Neural crest cell (in vitro differentiated cells): Measurements from ENCODE around the gene BAIAP2. TPM values are rescaled to one million over a fixed set of nuclear protein-coding genes. Genes with fewer than 3 reads are reported as not detected.
A peak's percentile ranks its signal among the peaks of the same experiment; 100 is the strongest.

ENCODE experiments used
- DNase-seq: peaks from one replicate; pipeline ENCODE4 v3.0.0; 2021; ENCODE audit warnings: low read depth, mixed read lengths, low spot score
- H3K27ac Mint-ChIP-seq: one replicate; pipeline ENCODE4 v1.8.0; 2021; ENCODE audit warnings: mild to moderate bottlenecking, mixed read lengths; ENCODE audit not compliant: unreplicated experiment
- H3K27me3 Mint-ChIP-seq: 2 replicates; pipeline ENCODE4 v1.8.0; 2021; ENCODE audit warnings: low read depth, mild to moderate bottlenecking, mixed read lengths
- H3K36me3 Mint-ChIP-seq: 2 replicates; pipeline ENCODE4 v1.8.0; 2021; ENCODE audit warnings: low read depth, mild to moderate bottlenecking, mixed read lengths
- H3K4me1 Mint-ChIP-seq: 2 replicates; pipeline ENCODE4 v1.8.0; 2021; ENCODE audit warnings: mixed read lengths
- H3K4me3 Mint-ChIP-seq: one replicate; pipeline ENCODE4 v1.8.0; 2021; ENCODE audit warnings: mild to moderate bottlenecking, mixed read lengths
- H3K9me3 Mint-ChIP-seq: 2 replicates; pipeline ENCODE4 v1.8.0; 2021; ENCODE audit warnings: mixed read lengths
- total RNA-seq: library from RNA; stranded (reverse); gene quantifications from 2 replicates; pipeline ENCODE4 v1.2.1, GENCODE V29; 2021
- TF ChIP-seq, protein P1 (sequence below): fragments of 200-600 bp; sonication (generic); conservative IDR thresholded peaks from 2 replicates; pipeline ENCODE4 v1.5.0; 2021; ENCODE audit warnings: antibody characterized with exemption, mild to moderate bottlenecking

BAIAP2 gene
- total RNA-seq, 1 donor from 2014 or later, result 47.5 TPM

GRCh38 chr17:81031566-81032550 is 3.1 kb upstream of the BAIAP2 start:
- Mint-ChIP-seq H3K4me1 (peaks cover 35% of the 10 kb centered on the region), H3K9me3 (no peaks in the 10 kb centered on the region), H3K36me3 (no peaks in the 10 kb centered on the region), H3K4me3 (no peak overlapping the region), H3K27ac (no peak overlapping the region), H3K27me3 (peaks cover 3% of the 10 kb centered on the region)
- TF ChIP-seq, protein P1, sequence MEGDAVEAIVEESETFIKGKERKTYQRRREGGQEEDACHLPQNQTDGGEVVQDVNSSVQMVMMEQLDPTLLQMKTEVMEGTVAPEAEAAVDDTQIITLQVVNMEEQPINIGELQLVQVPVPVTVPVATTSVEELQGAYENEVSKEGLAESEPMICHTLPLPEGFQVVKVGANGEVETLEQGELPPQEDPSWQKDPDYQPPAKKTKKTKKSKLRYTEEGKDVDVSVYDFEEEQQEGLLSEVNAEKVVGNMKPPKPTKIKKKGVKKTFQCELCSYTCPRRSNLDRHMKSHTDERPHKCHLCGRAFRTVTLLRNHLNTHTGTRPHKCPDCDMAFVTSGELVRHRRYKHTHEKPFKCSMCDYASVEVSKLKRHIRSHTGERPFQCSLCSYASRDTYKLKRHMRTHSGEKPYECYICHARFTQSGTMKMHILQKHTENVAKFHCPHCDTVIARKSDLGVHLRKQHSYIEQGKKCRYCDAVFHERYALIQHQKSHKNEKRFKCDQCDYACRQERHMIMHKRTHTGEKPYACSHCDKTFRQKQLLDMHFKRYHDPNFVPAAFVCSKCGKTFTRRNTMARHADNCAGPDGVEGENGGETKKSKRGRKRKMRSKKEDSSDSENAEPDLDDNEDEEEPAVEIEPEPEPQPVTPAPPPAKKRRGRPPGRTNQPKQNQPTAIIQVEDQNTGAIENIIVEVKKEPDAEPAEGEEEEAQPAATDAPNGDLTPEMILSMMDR, result no peak
- DNase-seq, result no peak

- Mint-ChIP-seq H3K4me1 (peaks cover 40% of the 10 kb centered on the region), H3K4me3 (peak overlapping the region; percentile 97), H3K27ac (no peak overlapping the region)
These were observed 2.1 kb upstream of the BAIAP2 start for GRCh38 chr17:81032641-81033480.

GRCh38 chr17:81033535-81034167 is 1.3 kb upstream of the BAIAP2 start:
- peak overlapping the region; percentile 97 for H3K4me3 Mint-ChIP-seq
- H3K9me3 Mint-ChIP-seq, result no peaks in the 10 kb centered on the region
- no peaks in the 10 kb centered on the region for H3K36me3 Mint-ChIP-seq
- H3K4me1 Mint-ChIP-seq, result peaks cover 44% of the 10 kb centered on the region
- peak overlapping the region; percentile 35 for H3K27ac Mint-ChIP-seq
- no peak for DNase-seq
- no peaks in the 10 kb centered on the region for H3K27me3 Mint-ChIP-seq
- TF ChIP-seq, protein P1, result no peak

More at GRCh38 chr17:81032641-81033480, 2.1 kb upstream of the BAIAP2 start:
- Mint-ChIP-seq H3K27me3 (no peaks in the 10 kb centered on the region), H3K36me3 (no peaks in the 10 kb centered on the region), H3K9me3 (no peaks in the 10 kb centered on the region)
- TF ChIP-seq, protein P1, result no peak
- DNase-seq, result no peak

GRCh38 chr17:81034168-81034777 is 678 bp upstream of the BAIAP2 start:
- Mint-ChIP-seq H3K4me3 (peak overlapping the region; percentile 97), H3K4me1 (peaks cover 46% of the 10 kb centered on the region), H3K27me3 (no peaks in the 10 kb centered on the region), H3K9me3 (no peaks in the 10 kb centered on the region), H3K27ac (peak overlapping the region; percentile 35), H3K36me3 (no peaks in the 10 kb centered on the region)
- TF ChIP-seq, protein P1, result no peak
- no peak for DNase-seq
